Mesenchymal stem cell (in vitro differentiated cells and primary cell): ENCODE data around the gene STAT1.

ENCODE experiments used
- DNase-seq: peaks from one replicate; pipeline ENCODE4 v3.0.0-alpha.2; 2013
- H2AFZ ChIP-seq: one replicate; pipeline ENCODE4 v1.6.1; 2013; ENCODE audit warnings: low read depth, mild to moderate bottlenecking, control low read depth, inconsistent platforms, low read length, moderate library complexity
- H2AK5ac ChIP-seq: 2 replicates; pipeline ENCODE4 v1.6.1; 2013; ENCODE audit warnings: low read length, moderate library complexity, mild to moderate bottlenecking, inconsistent platforms; ENCODE audit not compliant: severe bottlenecking
- H2BK120ac ChIP-seq: one replicate; pipeline ENCODE4 v1.6.1; 2013; ENCODE audit warnings: low read depth, mild to moderate bottlenecking, inconsistent platforms, low read length, moderate library complexity
- H2BK12ac ChIP-seq, 2 experiments: one replicate each; pipeline ENCODE4 v1.6.1; 2013; ENCODE audit warnings: inconsistent platforms in 2 of 2, low read length in 2 of 2, mild to moderate bottlenecking in 2 of 2, moderate library complexity in 2 of 2, control low read depth in 1 of 2
- H2BK15ac ChIP-seq: one replicate; pipeline ENCODE4 v1.6.1; 2013; ENCODE audit warnings: mild to moderate bottlenecking, low read depth, inconsistent platforms; ENCODE audit not compliant: poor library complexity, severe bottlenecking
- H2BK5ac ChIP-seq: 2 replicates; pipeline ENCODE4 v1.6.1; 2013; ENCODE audit warnings: low read depth, mild to moderate bottlenecking, low read length, control low read depth, inconsistent platforms; ENCODE audit not compliant: poor library complexity, severe bottlenecking
- H3K14ac ChIP-seq, 2 experiments: one replicate each; pipeline ENCODE4 v1.6.1; 2013; ENCODE audit warnings: inconsistent platforms in 2 of 2, low read length in 2 of 2, control low read depth in 1 of 2, mild to moderate bottlenecking in 1 of 2, moderate library complexity in 1 of 2
- H3K18ac ChIP-seq, 2 experiments: one replicate each; pipeline ENCODE4 v1.6.1; 2013; ENCODE audit warnings: inconsistent platforms in 2 of 2, low read length in 2 of 2, control low read depth in 1 of 2, low read depth in 1 of 2, mild to moderate bottlenecking in 1 of 2
- H3K23ac ChIP-seq, 2 experiments: one replicate each; pipeline ENCODE4 v1.6.1; 2013; ENCODE audit warnings: inconsistent platforms in 2 of 2, low read length in 2 of 2, mild to moderate bottlenecking in 2 of 2, moderate library complexity in 2 of 2, control low read depth in 1 of 2
- H3K27ac ChIP-seq: 2 replicates; pipeline ENCODE4 v1.5.1; 2013; ENCODE audit warnings: mild to moderate bottlenecking, moderate library complexity, low read length, control low read depth, inconsistent platforms; ENCODE audit not compliant: poor library complexity, severe bottlenecking
- H3K27me3 ChIP-seq, 2 experiments: 2 replicates each; pipeline versions ENCODE4 v1.6.1 to v1.7.0; 2013; ENCODE audit warnings: low read length in 2 of 2, mild to moderate bottlenecking in 2 of 2, moderate library complexity in 2 of 2, control low read depth in 1 of 2, inconsistent platforms in 1 of 2; ENCODE audit not compliant: control insufficient read depth in 1 of 2, insufficient read depth in 1 of 2
- H3K36me3 ChIP-seq, 2 experiments: 2 replicates each; pipeline versions ENCODE4 v1.6.1 to v1.7.0; 2013; ENCODE audit warnings: low read length in 2 of 2, control low read depth in 1 of 2, inconsistent platforms in 1 of 2, low read depth in 1 of 2, mild to moderate bottlenecking in 1 of 2; ENCODE audit not compliant: insufficient read depth in 2 of 2, control insufficient read depth in 1 of 2
- H3K4ac ChIP-seq, 2 experiments: one replicate each; pipeline ENCODE4 v1.6.1; 2013; ENCODE audit warnings: inconsistent platforms in 2 of 2, low read length in 2 of 2, mild to moderate bottlenecking in 2 of 2, moderate library complexity in 2 of 2, control low read depth in 1 of 2, low read depth in 1 of 2
- H3K4me1 ChIP-seq: 2 replicates; pipeline ENCODE4 v1.6.1; 2013; ENCODE audit warnings: low read depth, low read length, control low read depth; ENCODE audit not compliant: control insufficient read depth, insufficient read depth
- H3K4me2 ChIP-seq: 2 replicates; pipeline ENCODE4 v1.6.1; 2013; ENCODE audit warnings: low read length, mild to moderate bottlenecking, inconsistent platforms; ENCODE audit not compliant: poor library complexity, severe bottlenecking
- H3K4me3 ChIP-seq, 2 experiments: 2 replicates each; pipeline versions ENCODE4 v1.5.1 to v1.7.0; 2013; ENCODE audit warnings: low read length in 2 of 2, mild to moderate bottlenecking in 2 of 2, control low read depth in 1 of 2, low read depth in 1 of 2; ENCODE audit not compliant: insufficient read depth in 1 of 2
- H3K79me1 ChIP-seq: replicated peaks from 2 replicates; pipeline ENCODE4 v1.6.1; 2013; ENCODE audit warnings: mild to moderate bottlenecking, control low read depth, low read length, inconsistent platforms; ENCODE audit not compliant: poor library complexity, severe bottlenecking
- H3K9ac ChIP-seq: 2 replicates; pipeline ENCODE4 v1.7.0; 2013; ENCODE audit warnings: mild to moderate bottlenecking, low read length, moderate library complexity
- H3K9me3 ChIP-seq: 2 replicates; pipeline ENCODE4 v1.7.0; 2013; ENCODE audit warnings: mild to moderate bottlenecking, low read length; ENCODE audit not compliant: control insufficient read depth
- H4K8ac ChIP-seq: one replicate; pipeline ENCODE4 v1.6.1; 2013; ENCODE audit warnings: inconsistent platforms, mild to moderate bottlenecking, low read length, moderate library complexity
- H4K91ac ChIP-seq: one replicate; pipeline ENCODE4 v1.6.1; 2013; ENCODE audit warnings: mild to moderate bottlenecking, low read length, inconsistent platforms
- WGBS: methylation state at CpG from one replicate; pipeline ENCODE4 v1.1.7; 2013; ENCODE audit warnings: mixed read lengths; 5-methylcytosine and 5-hydroxymethylcytosine counted together

The STAT1 gene

GRCh38 chr2:191043438-191043837 is 29.5 kb upstream of the STAT1 start:
- Histone ChIP-seq H3K27ac (no peak overlapping the region), H4K91ac (no peak overlapping the region), H3K9me3 (peaks cover 10% of the 10 kb centered on the region), H3K9ac (no peak overlapping the region), H3K18ac (no peak overlapping the region), H2BK15ac (no peak overlapping the region), H2BK120ac (no peak overlapping the region), H3K36me3 (peaks cover 0 to 2% of the 10 kb centered on the region in 2 experiments), H2AFZ (no peak overlapping the region), H2BK12ac (no peak overlapping the region), H4K8ac (no peak overlapping the region), H3K4me1 (peaks cover 4% of the 10 kb centered on the region), H2AK5ac (no peak overlapping the region), H3K27me3 (no peaks in the 10 kb centered on the region), H3K4me2 (no peak overlapping the region), H3K23ac (no peak overlapping the region), H3K14ac (no peak overlapping the region), H3K79me1 (no peaks in the 10 kb centered on the region), H3K4ac (no peak overlapping the region), H2BK5ac (no peak overlapping the region), H3K4me3 (no peak overlapping the region)
- DNase-seq, result peak; percentile 58
- no CpG with 5 or more reads among the region's 3 CpGs for WGBS

GRCh38 chr2:191041418-191042161 is 27.6 kb upstream of the STAT1 start:
- H2BK15ac ChIP-seq, result no peak overlapping the region
- H3K79me1 ChIP-seq, result no peaks in the 10 kb centered on the region
- H3K4ac ChIP-seq, result peak overlapping the region in 1 of 2 experiments; percentile 49
- H2BK120ac ChIP-seq, result no peak overlapping the region
- H3K14ac ChIP-seq, result no peak overlapping the region
- peak overlapping the region; percentile 19 for H2AK5ac ChIP-seq
- peak overlapping the region; percentile 64 for H3K4me2 ChIP-seq
- WGBS, result 38% methylated on average over 3 of the region's 3 CpGs
- H2AFZ ChIP-seq, result no peak overlapping the region
- peak overlapping the region; percentile 41 for H4K91ac ChIP-seq
- no peak overlapping the region for H3K23ac ChIP-seq
- H3K27me3 ChIP-seq, result no peaks in the 10 kb centered on the region
- H3K36me3 ChIP-seq, result peaks cover 0 to 2% of the 10 kb centered on the region in 2 experiments
- peak; percentile 56 for DNase-seq
- H3K27ac ChIP-seq, result peak overlapping the region; percentile 96
- H3K4me1 ChIP-seq, result peaks cover 4% of the 10 kb centered on the region
- H4K8ac ChIP-seq, result peak overlapping the region; percentile 36
- H3K18ac ChIP-seq, result peak overlapping the region in 1 of 2 experiments; percentile 62
- H3K9ac ChIP-seq, result peak overlapping the region; percentile 1
- peak overlapping the region; percentile 33 to 52 for H2BK12ac ChIP-seq
- H2BK5ac ChIP-seq, result peak overlapping the region; percentile 88
- H3K4me3 ChIP-seq, result no peak overlapping the region
- H3K9me3 ChIP-seq, result peaks cover 10% of the 10 kb centered on the region

- H3K4me2 ChIP-seq, result no peak overlapping the region
- no CpG with 5 or more reads among the region's 1 CpG for WGBS
- no peak overlapping the region for H2BK5ac ChIP-seq
- no peak overlapping the region for H3K4me3 ChIP-seq
- no peak overlapping the region for H2AFZ ChIP-seq
- H4K91ac ChIP-seq, result no peak overlapping the region
- H3K9me3 ChIP-seq, result peaks cover 9% of the 10 kb centered on the region
- no peak overlapping the region for H2AK5ac ChIP-seq
- peaks cover 4% of the 10 kb centered on the region for H3K4me1 ChIP-seq
- no peak overlapping the region for H2BK15ac ChIP-seq
- H3K36me3 ChIP-seq, result peaks cover 0 to 2% of the 10 kb centered on the region in 2 experiments
- no peak overlapping the region for H4K8ac ChIP-seq
- no peak overlapping the region for H3K9ac ChIP-seq
- no peak overlapping the region for H2BK120ac ChIP-seq
- H3K23ac ChIP-seq, result no peak overlapping the region
- H3K27me3 ChIP-seq, result no peaks in the 10 kb centered on the region
- no peaks in the 10 kb centered on the region for H3K79me1 ChIP-seq
- H3K4ac ChIP-seq, result no peak overlapping the region
- no peak overlapping the region for H2BK12ac ChIP-seq
- no peak overlapping the region for H3K14ac ChIP-seq
- no peak overlapping the region for H3K27ac ChIP-seq
- no peak for DNase-seq
- no peak overlapping the region for H3K18ac ChIP-seq
These were observed 25.6 kb upstream of the STAT1 start for GRCh38 chr2:191039616-191040015.

- no peak overlapping the region for H2AFZ ChIP-seq
- no peak overlapping the region for H3K27ac ChIP-seq
- H2AK5ac ChIP-seq, result no peak overlapping the region
- H3K36me3 ChIP-seq, result peaks cover 0 to 2% of the 10 kb centered on the region in 2 experiments
- no peak overlapping the region for H4K91ac ChIP-seq
- H2BK5ac ChIP-seq, result no peak overlapping the region
- no peaks in the 10 kb centered on the region for H3K79me1 ChIP-seq
- H3K18ac ChIP-seq, result no peak overlapping the region
- no peak overlapping the region for H3K4ac ChIP-seq
- peak overlapping the region; percentile 81 for H3K9ac ChIP-seq
- peaks cover 4% of the 10 kb centered on the region for H3K4me1 ChIP-seq
- WGBS, result 90% methylated on average over 2 of the region's 2 CpGs
- H3K4me2 ChIP-seq, result no peak overlapping the region
- H4K8ac ChIP-seq, result no peak overlapping the region
- no peak overlapping the region for H3K14ac ChIP-seq
- no peak overlapping the region for H2BK15ac ChIP-seq
- no peak overlapping the region for H2BK120ac ChIP-seq
- DNase-seq, result no peak
- no peak overlapping the region for H3K23ac ChIP-seq
- no peaks in the 10 kb centered on the region for H3K9me3 ChIP-seq
- H2BK12ac ChIP-seq, result no peak overlapping the region
- no peaks in the 10 kb centered on the region for H3K27me3 ChIP-seq
- peak overlapping the region in 1 of 2 experiments; percentile 24 for H3K4me3 ChIP-seq
These were observed 24.8 kb upstream of the STAT1 start for GRCh38 chr2:191038741-191039140.
